Measurements from ENCODE around the gene FSTL3. TPM values are rescaled to one million over a fixed set of nuclear protein-coding genes. Genes with fewer than 3 reads are reported as not detected.

Gene FSTL3
- total RNA-seq, 4 donors from 2014 or later = 14.4 to 51.6 (median 43.5) TPM

- DNase-seq (ENCODE audit: low spot score in 2 of 2) = no peak
- H3K4me3 ChIP-seq (ENCODE audit: low read depth, poor library complexity, severe bottlenecking) = no peak overlapping the region
- intact Hi-C loops (cut with DNase I; ENCODE audit: low total_unique reads) = no loop called here
- TF ChIP-seq POLR2A (IDR thresholded peaks at IDR 0.05) = no peak
- TF ChIP-seq CTCF (IDR thresholded peaks at IDR 0.05) = no peak
- WGBS, 2 donors = 61 to 68% methylated on average over 27 to 38 of the region's 38 CpGs
Measured at GRCh38 chr19:674282-675151, 1.7 kb upstream of the FSTL3 start.

DNA sequence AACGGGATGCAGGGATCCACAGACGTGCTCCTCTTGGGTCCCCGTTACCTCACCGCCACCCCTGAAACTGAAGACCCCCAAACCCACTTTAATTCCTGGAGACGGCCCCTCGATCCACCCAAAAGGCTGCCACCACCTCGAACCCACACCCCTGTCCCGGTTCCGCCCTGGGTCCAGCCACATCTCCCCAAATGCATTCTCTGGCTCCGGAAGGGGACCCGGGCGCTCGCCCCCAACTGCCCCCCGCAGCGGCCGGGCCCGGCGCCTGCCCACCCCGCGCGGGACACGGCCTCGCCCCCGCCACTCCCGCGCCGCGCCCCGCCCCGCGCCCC lies 219 bp upstream of the FSTL3 start:
- no peak overlapping the region for H3K4me3 ChIP-seq (ENCODE audit: low read depth, poor library complexity, severe bottlenecking)
- TF ChIP-seq POLR2A (IDR thresholded peaks at IDR 0.05) (no peak), CTCF (IDR thresholded peaks at IDR 0.05) (no peak)
- intact Hi-C loops (cut with DNase I; ENCODE audit: low total_unique reads) = no loop called here
- 11% methylated on average over 10 to 19 of the region's 31 CpGs for WGBS, 2 donors
- no peak for DNase-seq (ENCODE audit: low spot score in 2 of 2)

GRCh38 chr19:677201-677600 lies 1.0 kb downstream of the FSTL3 start:
- peak in 1 of 2 donors; percentile 96 for DNase-seq (ENCODE audit: low spot score in 2 of 2)
- TF ChIP-seq POLR2A (IDR thresholded peaks at IDR 0.05) (no peak), CTCF (IDR thresholded peaks at IDR 0.05) (no peak)
- WGBS, 2 donors = 4 to 10% methylated on average over 10 to 14 of the region's 15 CpGs
- intact Hi-C loops (cut with DNase I; ENCODE audit: low total_unique reads) = no loop called here
- H3K4me3 ChIP-seq (ENCODE audit: low read depth, poor library complexity, severe bottlenecking) = peak overlapping the region; percentile 44

DNA sequence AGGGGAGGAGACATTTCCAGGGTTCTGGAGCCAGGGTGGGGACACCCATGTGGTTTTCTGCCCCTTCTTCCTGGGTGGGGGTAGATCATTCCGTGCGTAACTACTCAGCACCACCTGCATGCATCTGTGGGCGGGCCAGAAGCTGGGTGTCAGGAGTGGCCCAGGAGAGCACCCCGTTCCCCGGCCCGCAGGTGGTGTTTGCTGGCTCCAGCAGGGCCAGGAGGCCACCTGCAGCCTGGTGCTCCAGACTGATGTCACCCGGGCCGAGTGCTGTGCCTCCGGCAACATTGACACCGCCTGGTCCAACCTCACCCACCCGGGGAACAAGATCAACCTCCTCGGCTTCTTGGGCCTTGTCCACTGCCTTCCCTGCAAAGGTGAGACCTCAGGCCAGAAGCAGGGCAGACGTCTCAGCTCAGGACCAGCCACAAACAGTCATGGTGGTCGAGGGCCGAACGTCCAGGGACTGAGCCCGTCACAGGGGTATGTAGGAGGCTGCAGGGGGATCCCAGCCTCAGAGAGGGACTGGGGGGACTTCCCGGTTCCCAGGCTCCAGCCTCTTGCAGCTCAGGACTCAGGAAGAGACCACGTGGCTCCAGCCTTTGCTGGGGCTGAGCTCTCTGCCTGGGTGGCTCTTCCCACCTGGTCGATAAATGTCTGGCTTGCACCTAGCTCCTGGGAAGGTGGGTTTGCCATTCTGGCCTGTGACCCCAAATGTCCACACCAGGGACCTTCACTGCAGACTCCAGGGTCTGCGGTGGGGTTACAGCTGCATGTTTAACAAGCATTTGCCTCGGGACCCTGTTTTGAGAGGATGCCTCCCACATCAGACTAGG lies 1.6 kb downstream of the FSTL3 start:
- no peak for TF ChIP-seq CTCF (IDR thresholded peaks at IDR 0.05)
- TF ChIP-seq POLR2A (IDR thresholded peaks at IDR 0.05) = no peak
- WGBS, 2 donors = 34 to 41% methylated on average over 10 to 18 of the region's 22 CpGs
- intact Hi-C loops (cut with DNase I; ENCODE audit: low total_unique reads) = no loop called here
- no peak overlapping the region for H3K4me3 ChIP-seq (ENCODE audit: low read depth, poor library complexity, severe bottlenecking)
- peak in 1 of 2 donors; percentile 88 for DNase-seq (ENCODE audit: low spot score in 2 of 2)

- no peak overlapping the region for H3K4me3 ChIP-seq (ENCODE audit: low read depth, poor library complexity, severe bottlenecking)
- no peak for DNase-seq (ENCODE audit: low spot score in 2 of 2)
- 84 to 90% methylated on average over 9 to 15 of the region's 16 CpGs for WGBS, 2 donors
- intact Hi-C loops (cut with DNase I; ENCODE audit: low total_unique reads) = no loop called here
- TF ChIP-seq POLR2A (IDR thresholded peaks at IDR 0.05) (no peak), CTCF (IDR thresholded peaks at IDR 0.05) (no peak)
Measured at GRCh38 chr19:678791-679388, 2.7 kb downstream of the FSTL3 start.

Data from lower leg skin (tissue), 4 donors.